SHP77 (cell line): ENCODE data around the gene PDE3A.

Source experiments
- DNase-seq, 2 experiments: peaks; one replicate each; lab custom pipeline; 2025; lab: John Stamatoyannopoulos, UW

PDE3A gene

GRCh38 chr12:20495997-20496396, 127.7 kb downstream of the PDE3A start:
- DNase-seq, result no peak

- DNase-seq, result no peak
These were observed 129.4 kb downstream of the PDE3A start for GRCh38 chr12:20497707-20498106.

GRCh38 chr12:20501958-20502357, 133.6 kb downstream of the PDE3A start:
- DNase-seq, result no peak

GRCh38 chr12:20503858-20504257, 135.5 kb downstream of the PDE3A start:
- DNase-seq, result no peak

- no peak for DNase-seq
These were observed 136.7 kb downstream of the PDE3A start for GRCh38 chr12:20505056-20505455.

- no peak for DNase-seq
These were observed 138.7 kb downstream of the PDE3A start for GRCh38 chr12:20507056-20507455.

- no peak for DNase-seq
These were observed 139.4 kb downstream of the PDE3A start for GRCh38 chr12:20507711-20508110.

- no peak for DNase-seq
These were observed 140.0 kb downstream of the PDE3A start for GRCh38 chr12:20508359-20508758.

GRCh38 chr12:20508962-20509361, 140.6 kb downstream of the PDE3A start:
- no peak for DNase-seq

GRCh38 chr12:20510811-20511210, 142.5 kb downstream of the PDE3A start:
- DNase-seq, result no peak

GRCh38 chr12:20513189-20513588, 144.9 kb downstream of the PDE3A start:
- no peak for DNase-seq

GRCh38 chr12:20514598-20514997, 146.3 kb downstream of the PDE3A start:
- no peak for DNase-seq

- DNase-seq, result no peak
These were observed 152.2 kb downstream of the PDE3A start for GRCh38 chr12:20520532-20520931.

GRCh38 chr12:20523658-20524057, 155.3 kb downstream of the PDE3A start:
- no peak for DNase-seq

- no peak for DNase-seq
These were observed 155.8 kb downstream of the PDE3A start for GRCh38 chr12:20524113-20524512.

- DNase-seq, result no peak
These were observed 156.8 kb downstream of the PDE3A start for GRCh38 chr12:20525064-20525610.

GRCh38 chr12:20527417-20528163, 159.3 kb downstream of the PDE3A start:
- DNase-seq, result peak in 1 of 2 experiments; percentile 2

GRCh38 chr12:20528208-20528607, 159.9 kb downstream of the PDE3A start:
- no peak for DNase-seq

GRCh38 chr12:20546267-20546666, 177.9 kb downstream of the PDE3A start:
- DNase-seq, result no peak

GRCh38 chr12:20547816-20548575, 179.7 kb downstream of the PDE3A start:
- DNase-seq, result no peak

- no peak for DNase-seq
These were observed 180.3 kb downstream of the PDE3A start for GRCh38 chr12:20548611-20549010.

GRCh38 chr12:20549108-20549719, 180.9 kb downstream of the PDE3A start:
- no peak for DNase-seq
